Measurements from ENCODE around the gene GAGE12J. TPM values are rescaled to one million over a fixed set of nuclear protein-coding genes. Genes with fewer than 3 reads are reported as not detected.

Gene GAGE12J
- total and polyA plus RNA-seq, 2 donors (not counting 1 experiment from before 2014, with no cell fraction given), result not detected

DNA sequence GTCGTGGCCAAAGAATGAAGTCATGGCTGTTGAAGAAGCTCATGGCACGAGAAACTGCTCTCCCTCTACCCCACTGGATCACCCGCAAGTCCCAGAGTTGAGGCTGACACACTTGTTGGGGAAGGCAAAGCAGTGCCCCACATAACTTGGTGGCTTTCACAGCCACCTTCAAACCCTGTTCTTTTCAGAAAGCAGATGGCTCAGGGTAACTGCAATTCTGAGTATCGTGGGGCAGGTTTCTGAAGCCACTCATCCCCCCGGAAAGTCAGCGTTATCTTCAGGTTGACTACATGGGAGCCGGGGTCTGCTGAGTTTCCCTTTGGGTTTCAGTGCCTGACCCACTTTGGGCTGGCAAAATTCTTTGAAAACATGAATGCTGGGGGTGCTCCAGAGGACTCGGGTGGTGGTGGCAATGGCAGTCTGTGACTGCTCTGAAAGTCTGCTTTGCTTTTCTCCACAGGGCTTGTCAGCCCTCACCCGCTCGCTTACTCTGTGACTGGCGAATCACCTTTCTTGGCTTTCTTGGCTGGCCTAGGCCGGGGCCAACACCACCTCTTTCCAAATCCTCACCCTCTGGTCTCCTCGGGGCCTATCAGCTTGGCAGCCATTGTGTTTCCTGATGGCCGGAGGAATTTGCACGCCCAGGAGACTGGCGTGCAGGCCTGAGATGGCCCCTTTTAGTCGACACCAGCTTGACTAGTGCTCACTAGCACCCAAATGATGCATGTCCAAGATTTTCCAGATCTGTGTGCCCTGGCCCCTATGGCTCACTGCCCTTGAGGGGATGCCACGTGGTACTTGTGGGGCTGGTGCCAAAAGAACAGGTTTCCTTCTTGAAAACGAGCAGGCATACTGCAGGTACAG, 44.9 kb upstream of the GAGE12J start:
- no peak for DNase-seq
- H3K4me3 Mint-ChIP-seq, result no peak overlapping the region

DNA sequence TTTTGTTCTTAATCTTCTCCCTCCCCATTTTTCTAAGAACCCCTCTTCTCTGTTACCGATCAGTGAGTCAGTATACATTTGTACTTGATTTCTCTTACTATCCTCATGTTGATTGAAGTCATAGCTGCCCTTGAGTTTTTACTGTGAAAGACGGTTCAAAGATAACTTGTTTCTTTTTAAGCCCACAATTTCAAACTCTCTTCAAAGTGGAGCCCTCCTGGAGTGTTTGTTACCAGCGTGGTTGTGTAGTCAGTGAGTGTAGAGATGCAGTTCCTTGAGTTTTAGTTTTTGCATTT, 44.4 kb upstream of the GAGE12J start:
- H4K20me1 ChIP-seq (ENCODE audit: control insufficient read depth, insufficient read depth, low read length, poor library complexity, severe bottlenecking), result no peaks in the 10 kb centered on the region
- no peaks in the 10 kb centered on the region for H3K36me3 ChIP-seq (replicated peaks in 1 of 2; ENCODE audit: control extremely low read depth in 1 of 2, control insufficient read depth in 1 of 2, extremely low read depth in 1 of 2, insufficient read depth in 2 of 2, low read length in 1 of 2)
- ATAC-seq (ENCODE audit: low read depth) (no peak), DNase-seq (no peak)
- no peak overlapping the region for H2AFZ ChIP-seq (ENCODE audit: insufficient read depth, low read depth, low read length, poor library complexity, severe bottlenecking)
- WGBS (ENCODE audit: insufficient coverage), result 100% methylated on average over 1 of the region's 3 CpGs
- CTCF ChIA-PET, result no interaction called here
- Mint-ChIP-seq H3K27ac (no peak overlapping the region), H3K4me1 (peaks cover 32% of the 10 kb centered on the region), H3K27me3 (no peaks in the 10 kb centered on the region), H3K4me3 (no peak overlapping the region), H3K9me3 (ENCODE audit: insufficient read depth) (no peaks in the 10 kb centered on the region)
- no peaks in the 10 kb centered on the region for H3K9me3 ChIP-seq (ENCODE audit: control extremely low read depth in 1 of 3, control insufficient read depth in 2 of 3, insufficient read depth in 1 of 3, low read length in 2 of 3)
- H3K79me2 ChIP-seq (ENCODE audit: control insufficient read depth, insufficient read depth, low read length), result peaks cover 10% of the 10 kb centered on the region
- H3K9ac ChIP-seq (ENCODE audit: low read length), result no peak overlapping the region
- H3K27me3 ChIP-seq (replicated peaks in 1 of 4; ENCODE audit: control extremely low read depth in 1 of 4, control insufficient read depth in 3 of 4, insufficient read depth in 4 of 4, low read length in 3 of 4), result no peaks in the 10 kb centered on the region
- intact Hi-C loops (cut with micrococcal nuclease), result no loop called here
- H3K4me3 ChIP-seq (ENCODE audit: control extremely low read depth in 1 of 5, extremely low read depth in 1 of 5, insufficient read depth in 1 of 5, low read depth in 2 of 5, low read length in 4 of 5), result no peak overlapping the region
- TF ChIP-seq, protein P1, sequence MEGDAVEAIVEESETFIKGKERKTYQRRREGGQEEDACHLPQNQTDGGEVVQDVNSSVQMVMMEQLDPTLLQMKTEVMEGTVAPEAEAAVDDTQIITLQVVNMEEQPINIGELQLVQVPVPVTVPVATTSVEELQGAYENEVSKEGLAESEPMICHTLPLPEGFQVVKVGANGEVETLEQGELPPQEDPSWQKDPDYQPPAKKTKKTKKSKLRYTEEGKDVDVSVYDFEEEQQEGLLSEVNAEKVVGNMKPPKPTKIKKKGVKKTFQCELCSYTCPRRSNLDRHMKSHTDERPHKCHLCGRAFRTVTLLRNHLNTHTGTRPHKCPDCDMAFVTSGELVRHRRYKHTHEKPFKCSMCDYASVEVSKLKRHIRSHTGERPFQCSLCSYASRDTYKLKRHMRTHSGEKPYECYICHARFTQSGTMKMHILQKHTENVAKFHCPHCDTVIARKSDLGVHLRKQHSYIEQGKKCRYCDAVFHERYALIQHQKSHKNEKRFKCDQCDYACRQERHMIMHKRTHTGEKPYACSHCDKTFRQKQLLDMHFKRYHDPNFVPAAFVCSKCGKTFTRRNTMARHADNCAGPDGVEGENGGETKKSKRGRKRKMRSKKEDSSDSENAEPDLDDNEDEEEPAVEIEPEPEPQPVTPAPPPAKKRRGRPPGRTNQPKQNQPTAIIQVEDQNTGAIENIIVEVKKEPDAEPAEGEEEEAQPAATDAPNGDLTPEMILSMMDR (IDR thresholded peaks at IDR 0.05), result no peak
- TF ChIP-seq EZH2 (IDR thresholded peaks at IDR 0.05; ENCODE audit: borderline replicate concordance, insufficient read depth, low read depth, low read length, poor library complexity, severe bottlenecking), result no peak
- no peak overlapping the region for H3K27ac ChIP-seq (ENCODE audit: low read length in 2 of 2)
- H3K4me1 ChIP-seq (ENCODE audit: control insufficient read depth in 2 of 2, insufficient read depth in 2 of 2, low read length in 2 of 2), result peaks cover 4 to 9% of the 10 kb centered on the region in 2 donors
- H3K4me2 ChIP-seq (replicated peaks; ENCODE audit: low read depth, low read length, poor library complexity, severe bottlenecking), result no peak overlapping the region
- POLR2A ChIA-PET, result no interaction called here

More for the DNA sequence above, 44.9 kb upstream of the GAGE12J start:
- Mint-ChIP-seq H3K4me1 (peaks cover 36% of the 10 kb centered on the region), H3K27me3 (no peaks in the 10 kb centered on the region), H3K27ac (no peak overlapping the region), H3K9me3 (ENCODE audit: insufficient read depth) (no peaks in the 10 kb centered on the region)
- WGBS (ENCODE audit: insufficient coverage), result 95% methylated on average over 4 of the region's 19 CpGs
- POLR2A ChIA-PET, result no interaction called here
- no peak overlapping the region for H3K4me3 ChIP-seq (ENCODE audit: control extremely low read depth in 1 of 5, extremely low read depth in 1 of 5, insufficient read depth in 1 of 5, low read depth in 2 of 5, low read length in 4 of 5)
- H4K20me1 ChIP-seq (ENCODE audit: control insufficient read depth, insufficient read depth, low read length, poor library complexity, severe bottlenecking), result no peaks in the 10 kb centered on the region
- H3K36me3 ChIP-seq (replicated peaks in 1 of 2; ENCODE audit: control extremely low read depth in 1 of 2, control insufficient read depth in 1 of 2, extremely low read depth in 1 of 2, insufficient read depth in 2 of 2, low read length in 1 of 2), result no peaks in the 10 kb centered on the region
- H3K9me3 ChIP-seq (ENCODE audit: control extremely low read depth in 1 of 3, control insufficient read depth in 2 of 3, insufficient read depth in 1 of 3, low read length in 2 of 3), result no peaks in the 10 kb centered on the region
- no peak overlapping the region for H3K4me2 ChIP-seq (replicated peaks; ENCODE audit: low read depth, low read length, poor library complexity, severe bottlenecking)
- TF ChIP-seq EZH2 (IDR thresholded peaks at IDR 0.05; ENCODE audit: borderline replicate concordance, insufficient read depth, low read depth, low read length, poor library complexity, severe bottlenecking), result no peak
- TF ChIP-seq, protein P1 (IDR thresholded peaks at IDR 0.05), result no peak
- CTCF ChIA-PET, result no interaction called here
- no peak overlapping the region for H2AFZ ChIP-seq (ENCODE audit: insufficient read depth, low read depth, low read length, poor library complexity, severe bottlenecking)
- H3K27ac ChIP-seq (ENCODE audit: low read length in 2 of 2), result no peak overlapping the region
- no peaks in the 10 kb centered on the region for H3K27me3 ChIP-seq (replicated peaks in 1 of 4; ENCODE audit: control extremely low read depth in 1 of 4, control insufficient read depth in 3 of 4, insufficient read depth in 4 of 4, low read length in 3 of 4)
- peaks cover 10 to 15% of the 10 kb centered on the region in 2 donors for H3K4me1 ChIP-seq (ENCODE audit: control insufficient read depth in 2 of 2, insufficient read depth in 2 of 2, low read length in 2 of 2)
- intact Hi-C loops (cut with micrococcal nuclease), result no loop called here
- H3K79me2 ChIP-seq (ENCODE audit: control insufficient read depth, insufficient read depth, low read length), result peaks cover 14% of the 10 kb centered on the region
- H3K9ac ChIP-seq (ENCODE audit: low read length), result no peak overlapping the region
- no peak for ATAC-seq (ENCODE audit: low read depth)
